ENCODE measurements around the gene TMED8.

The TMED8 gene

GRCh38 chr14:77290705-77291104 lies 86.2 kb downstream of the TMED8 start:
- DNase-seq (ENCODE audit: low spot score): no peak

- DNase-seq (ENCODE audit: low spot score): no peak
These were observed 90.3 kb downstream of the TMED8 start for GRCh38 chr14:77286576-77286975.
